Skeletal muscle satellite cell (primary cell): Measurements from ENCODE around the gene CNOT6. TPM values are rescaled to one million over a fixed set of nuclear protein-coding genes. Genes with fewer than 3 reads are reported as not detected.

Experiments
- H3K27me3 ChIP-seq: 2 replicates; pipeline ENCODE4 v1.7.0; 2013; ENCODE audit warnings: low read length; ENCODE audit not compliant: control insufficient read depth, insufficient read depth
- H3K36me3 ChIP-seq: 2 replicates; pipeline ENCODE4 v1.7.0; 2013; ENCODE audit warnings: mild to moderate bottlenecking, control low read depth, low read length; ENCODE audit not compliant: insufficient read depth
- H3K4me1 ChIP-seq: 2 replicates; pipeline ENCODE4 v1.7.0; 2013; ENCODE audit warnings: low read length; ENCODE audit not compliant: control insufficient read depth, insufficient read depth
- H3K4me2 ChIP-seq: 2 replicates; pipeline ENCODE4 v1.7.0; 2013; ENCODE audit warnings: mild to moderate bottlenecking, low read length
- H3K4me3 ChIP-seq: 2 replicates; pipeline ENCODE4 v1.7.0; 2013; ENCODE audit warnings: low read length
- H3K9ac ChIP-seq: 2 replicates; pipeline ENCODE4 v1.7.0; 2013; ENCODE audit warnings: mild to moderate bottlenecking, low read depth, low read length, moderate library complexity
- H3K9me3 ChIP-seq: replicated peaks from 2 replicates; pipeline ENCODE4 v1.7.0; 2013; ENCODE audit warnings: mild to moderate bottlenecking, control low read depth, low read length
- small RNA-seq: library from RNA; depleted of rRNA; stranded (forward); fragments of <200 nt; gene quantifications from one replicate; pipeline ENCODE3, GENCODE V24; 2012

Gene CNOT6

DNA sequence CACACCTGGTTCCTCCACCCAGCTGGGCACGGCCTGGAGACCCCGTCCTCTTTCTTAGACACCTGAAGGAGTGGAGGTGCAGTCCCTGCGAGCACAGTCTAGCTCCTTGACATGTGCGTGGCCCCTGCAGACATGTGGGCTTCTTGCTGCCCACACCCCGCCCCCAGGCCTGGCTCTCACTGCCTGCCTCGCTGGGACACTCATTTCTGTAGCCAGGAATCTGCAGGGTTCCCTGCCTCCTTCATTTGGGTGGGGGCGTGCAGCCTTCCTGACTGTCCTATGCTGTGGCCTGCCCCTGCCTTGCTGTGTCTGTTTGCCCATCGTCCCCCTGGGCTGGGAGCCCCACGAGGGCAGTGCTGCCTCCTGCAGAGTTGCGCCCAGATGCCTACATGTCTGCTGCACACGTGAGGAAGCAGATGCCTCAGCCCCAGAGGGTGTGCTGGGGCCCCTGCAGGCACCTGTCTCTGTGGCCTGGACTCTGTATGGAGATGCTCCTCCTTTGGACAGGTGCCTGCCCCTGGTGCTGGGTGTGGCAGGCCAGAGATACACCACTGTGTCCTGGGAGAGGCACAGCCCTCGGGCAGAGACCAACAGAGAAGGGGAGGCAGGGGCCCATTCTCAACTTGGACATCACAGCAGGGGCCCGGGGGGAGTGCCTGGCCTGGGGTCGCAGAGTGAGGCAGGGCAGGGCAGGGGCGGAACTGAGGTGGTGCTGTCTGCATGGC, 132.6 kb downstream of the CNOT6 start:
- H3K4me1 ChIP-seq, result no peaks in the 10 kb centered on the region
- no peak overlapping the region for H3K9ac ChIP-seq
- no peaks in the 10 kb centered on the region for H3K9me3 ChIP-seq
- no peak overlapping the region for H3K4me3 ChIP-seq
- no peak overlapping the region for H3K4me2 ChIP-seq
- no peaks in the 10 kb centered on the region for H3K36me3 ChIP-seq
- H3K27me3 ChIP-seq, result no peaks in the 10 kb centered on the region

DNA sequence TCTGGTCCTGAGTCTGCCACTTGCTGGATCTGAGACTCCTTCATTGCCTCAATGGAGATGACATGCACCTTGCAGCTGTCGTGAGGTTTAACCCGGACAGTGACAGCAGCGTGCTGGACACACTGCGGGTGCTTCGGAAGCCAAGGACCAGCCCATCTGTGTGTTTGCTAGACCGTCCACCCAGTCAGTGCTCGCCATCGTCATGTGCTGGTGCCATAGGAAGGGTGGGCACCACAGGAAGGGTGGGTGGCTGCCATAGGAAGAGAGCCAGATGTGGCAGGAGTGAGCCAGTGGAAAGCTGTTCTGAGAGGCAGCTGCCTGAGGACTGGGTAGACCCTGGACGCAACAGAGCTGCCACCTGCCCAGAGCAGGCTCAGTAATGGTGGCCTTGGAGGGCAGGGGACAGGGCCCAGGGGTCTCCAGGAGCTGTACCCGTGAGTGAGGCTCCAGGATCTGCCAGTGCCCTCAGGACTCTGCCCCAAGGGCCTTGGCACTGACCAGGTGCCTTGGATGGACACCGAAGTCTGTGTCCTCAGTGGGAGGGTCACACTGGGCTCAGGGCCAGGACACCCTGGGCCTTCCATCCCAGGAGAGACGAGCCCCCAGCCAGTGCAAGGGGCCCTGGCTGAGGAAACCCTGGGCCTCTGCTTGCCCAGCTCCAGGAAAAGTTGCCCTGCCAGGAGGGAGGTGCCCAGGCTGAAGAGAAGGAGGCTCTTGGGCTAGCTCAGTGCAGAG, 133.4 kb downstream of the CNOT6 start:
- Histone ChIP-seq H3K4me2 (no peak overlapping the region), H3K4me1 (no peaks in the 10 kb centered on the region), H3K9me3 (no peaks in the 10 kb centered on the region), H3K36me3 (no peaks in the 10 kb centered on the region), H3K4me3 (no peak overlapping the region), H3K9ac (no peak overlapping the region), H3K27me3 (no peaks in the 10 kb centered on the region)

Small RNAs within 50 kb of the gene (small RNA-seq; reads per million reads assigned to genes)
- not detected for gene RNU6-525P
